ENCODE results near the gene DBF4B. TPM values are rescaled to one million over a fixed set of nuclear protein-coding genes. Genes with fewer than 3 reads are reported as not detected.

The DBF4B gene
- total and polyA plus RNA-seq, 10 of the 15 experiments (the other 5 are each of a cell fraction or from before 2014, with no cell fraction given): 2.4 to 24.6 (median 16.9) TPM

- Histone ChIP-seq H3K36me3 (ENCODE audit: control insufficient read depth in 2 of 2, insufficient read depth in 2 of 2, low read length in 1 of 2) (no peaks in the 10 kb centered on the region), H3K4me1 (ENCODE audit: control insufficient read depth, insufficient read depth, low read length) (peaks cover 8% of the 10 kb centered on the region), H4K20me1 (ENCODE audit: control insufficient read depth, insufficient read depth) (no peaks in the 10 kb centered on the region), H3K27ac (ENCODE audit: control insufficient read depth, insufficient read depth) (no peak overlapping the region), H3K9ac (ENCODE audit: control insufficient read depth, insufficient read depth, low read length) (no peak overlapping the region), H3K4me2 (ENCODE audit: control insufficient read depth, insufficient read depth) (no peak overlapping the region), H2AFZ (ENCODE audit: control insufficient read depth, low read depth, low read length) (no peak overlapping the region), H3K9me3 (replicated peaks; ENCODE audit: control insufficient read depth, insufficient read depth, low read length) (no peaks in the 10 kb centered on the region), H3K4me3 (no peak overlapping the region), H3K79me2 (ENCODE audit: control insufficient read depth, insufficient read depth, low read length) (no peaks in the 10 kb centered on the region), H3K27me3 (replicated peaks in 1 of 2; ENCODE audit: control insufficient read depth in 2 of 2, insufficient read depth in 2 of 2, low read length in 1 of 2) (no peaks in the 10 kb centered on the region; a peak in 1 of 4 replicates)
- WGBS (ENCODE audit: insufficient coverage, insufficient replicate concordance, low lambda C conversion rate, missing lambda C conversion rate): 56% methylated on average over 10 of the region's 15 CpGs
- no peak for DNase-seq (ENCODE audit: low read depth, low spot score)
- CTCF ChIA-PET: no interaction called here
- RAD21 ChIA-PET (ENCODE audit: unreplicated experiment): no interaction called here
- SMC1A ChIA-PET (ENCODE audit: uncharacterized antibody, unreplicated experiment): no interaction called here
- intact Hi-C loops (cut with micrococcal nuclease; ENCODE audit: unreplicated experiment) (loop anchor here (10.0 kb wide), 1 partner anchor 235 kb away; no protein-coding TSS in a partner anchor), in situ Hi-C loops (cut with MboI) (loop anchor here (10.0 kb wide), 1 partner anchor 355 kb away; no protein-coding TSS in a partner anchor)
- BruUV-seq (replicated peaks): no TSS peak
- no peak for TF ChIP-seq ZBED1 (IDR thresholded peaks at IDR 0.05; ENCODE audit: borderline replicate concordance)
- TF ChIP-seq ZBTB33 (IDR thresholded peaks at IDR 0.05): no peak
- no peak for TF ChIP-seq YY1 (IDR thresholded peaks at IDR 0.05; ENCODE audit: low read depth, low read length)
- no peak for TF ChIP-seq ATF7 (IDR thresholded peaks at IDR 0.05; ENCODE audit: low read depth)
- TF ChIP-seq IRF4 (IDR thresholded peaks at IDR 0.05; ENCODE audit: low read depth, low read length): no peak
- TF ChIP-seq BHLHE40 (IDR thresholded peaks at IDR 0.05; ENCODE audit: borderline replicate concordance in 1 of 2, low read depth in 2 of 2, low read length in 1 of 2): no peak
- no peak for TF ChIP-seq FOXK2 (IDR thresholded peaks at IDR 0.05)
- TF ChIP-seq HDAC6 (IDR thresholded peaks at IDR 0.05; ENCODE audit: unreplicated experiment): no peak
- TF ChIP-seq KAT2A (conservative IDR thresholded peaks at IDR 0.05; ENCODE audit: control insufficient read depth, low read depth, low read length): no peak
- TF ChIP-seq STAT3 (IDR thresholded peaks at IDR 0.05; ENCODE audit: low read depth, low read length): no peak
- no peak for TF ChIP-seq LARP7 (IDR thresholded peaks at IDR 0.05)
- TF ChIP-seq ZZZ3 (IDR thresholded peaks at IDR 0.05; ENCODE audit: control insufficient read depth, insufficient read length, low read depth): no peak
- TF ChIP-seq RUNX3 (IDR thresholded peaks at IDR 0.05; ENCODE audit: low read length): no peak
- TF ChIP-seq TAF1 (IDR thresholded peaks at IDR 0.05; ENCODE audit: borderline replicate concordance, low read depth, low read length): no peak
- no peak for TF ChIP-seq HSF1 (IDR thresholded peaks at IDR 0.05; ENCODE audit: low read depth, low read length)
- TF ChIP-seq FOS (IDR thresholded peaks at IDR 0.05; ENCODE audit: borderline replicate concordance, extremely low read depth, insufficient read length): no peak
- TF ChIP-seq SMAD5 (IDR thresholded peaks at IDR 0.05; ENCODE audit: low read depth): no peak
- TF ChIP-seq SUZ12 (IDR thresholded peaks at IDR 0.05; ENCODE audit: unreplicated experiment): no peak
- POLR2A ChIA-PET: interaction anchor here (0.6 to 0.7 kb wide), 2 partner anchors 124 to 311 kb away, joined by 5 to 6 read pairs; no protein-coding TSS in a partner anchor
- no peak for ATAC-seq
- no peak for FAIRE-seq
These were observed 61.2 kb downstream of the DBF4B start for GRCh38 chr17:44769647-44770084.

All from GM12878 (cell line).